Bone marrow (tissue), 2 donors: ENCODE results near the gene ANAPC5.
"Not testable (repeated sequence)": the region's sequence is repeated elsewhere in the genome, so short reads cannot be mapped to it uniquely, and the experiment has no call there.

Experiments used
- DNase-seq, 2 donors: peaks; one replicate each; lab custom pipeline; 2025; lab: John Stamatoyannopoulos, UW

ANAPC5 gene, protein sequence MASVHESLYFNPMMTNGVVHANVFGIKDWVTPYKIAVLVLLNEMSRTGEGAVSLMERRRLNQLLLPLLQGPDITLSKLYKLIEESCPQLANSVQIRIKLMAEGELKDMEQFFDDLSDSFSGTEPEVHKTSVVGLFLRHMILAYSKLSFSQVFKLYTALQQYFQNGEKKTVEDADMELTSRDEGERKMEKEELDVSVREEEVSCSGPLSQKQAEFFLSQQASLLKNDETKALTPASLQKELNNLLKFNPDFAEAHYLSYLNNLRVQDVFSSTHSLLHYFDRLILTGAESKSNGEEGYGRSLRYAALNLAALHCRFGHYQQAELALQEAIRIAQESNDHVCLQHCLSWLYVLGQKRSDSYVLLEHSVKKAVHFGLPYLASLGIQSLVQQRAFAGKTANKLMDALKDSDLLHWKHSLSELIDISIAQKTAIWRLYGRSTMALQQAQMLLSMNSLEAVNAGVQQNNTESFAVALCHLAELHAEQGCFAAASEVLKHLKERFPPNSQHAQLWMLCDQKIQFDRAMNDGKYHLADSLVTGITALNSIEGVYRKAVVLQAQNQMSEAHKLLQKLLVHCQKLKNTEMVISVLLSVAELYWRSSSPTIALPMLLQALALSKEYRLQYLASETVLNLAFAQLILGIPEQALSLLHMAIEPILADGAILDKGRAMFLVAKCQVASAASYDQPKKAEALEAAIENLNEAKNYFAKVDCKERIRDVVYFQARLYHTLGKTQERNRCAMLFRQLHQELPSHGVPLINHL

GRCh38 chr12:121351820-121352681 lies at the start of gene ANAPC5:
Gene ANAPC5 (minus strand): TSS chr12:121352411. CDS start chr12:121352340, 71 bp downstream.
- DNase-seq: peak; percentile 70 to 98

DNA sequence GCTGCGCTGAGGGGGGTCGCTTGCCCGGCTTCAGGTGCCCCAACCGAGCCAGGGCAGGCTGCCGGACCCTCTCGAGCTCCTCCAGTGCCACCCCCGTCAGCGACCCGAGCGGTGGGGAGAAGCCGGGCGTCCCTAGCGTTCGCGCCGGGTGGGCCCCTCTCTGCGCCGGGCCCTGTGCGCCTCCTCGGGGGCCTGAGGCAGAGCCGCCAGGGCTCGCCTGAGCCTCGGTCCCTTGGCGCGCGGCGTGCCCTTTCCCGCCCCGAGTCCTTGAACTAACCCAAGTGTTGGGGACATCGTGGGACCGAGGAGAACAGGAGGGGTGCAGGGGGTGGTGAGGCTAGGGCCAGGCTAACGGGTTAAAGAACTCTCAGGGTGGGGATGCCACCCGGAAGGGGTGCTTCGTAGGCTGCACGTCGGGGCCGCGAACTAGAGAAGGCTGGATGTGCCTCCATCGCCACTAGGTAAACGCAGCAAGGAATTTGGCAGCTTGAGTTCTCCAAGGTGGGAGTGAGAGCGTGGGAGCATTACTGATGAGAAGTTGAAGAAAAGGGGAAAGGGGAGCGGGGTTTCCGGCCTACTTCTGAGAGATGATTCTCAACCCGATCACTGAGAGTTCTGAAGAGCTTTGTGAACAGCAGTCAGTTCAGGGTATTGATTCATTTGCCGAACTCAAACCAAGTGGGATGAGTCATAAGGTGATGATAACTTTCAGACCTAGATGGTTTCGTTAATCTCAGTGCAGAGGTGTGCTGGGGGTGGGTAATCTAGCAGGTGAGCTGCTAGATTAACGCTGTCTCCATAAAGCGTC lies 48.3 kb upstream of the ANAPC5 start:
- peak in 1 of 2 donors; percentile 59 for DNase-seq

- DNase-seq: peak; percentile 89 to 98
Observed at GRCh38 chr12:121399391-121400331, 47.5 kb upstream of the ANAPC5 start, which contains the start of gene RNF34. Gene RNF34 (plus strand): TSS chr12:121400118. CDS start chr12:121400213, 95 bp downstream.

DNA sequence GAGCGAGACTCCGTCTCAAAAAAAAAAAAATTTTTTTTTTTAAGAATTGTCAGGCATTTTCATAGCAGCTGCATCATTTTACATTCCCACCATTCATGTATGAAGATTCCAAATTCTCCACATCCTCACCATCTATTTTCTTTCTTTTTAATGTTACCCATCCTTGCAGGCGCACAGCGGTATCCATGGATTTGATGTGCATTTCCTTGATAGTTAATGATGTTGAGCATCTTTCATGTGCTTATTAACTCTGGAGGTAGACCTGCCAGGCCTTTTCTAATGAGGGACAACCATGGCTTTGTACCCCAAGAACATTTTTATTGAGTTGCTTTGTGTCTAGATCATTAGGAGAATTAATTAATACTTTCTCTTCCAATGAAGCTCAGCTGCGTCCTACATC lies 46.1 kb upstream of the ANAPC5 start:
- no peak for DNase-seq

- no peak for DNase-seq
Observed at GRCh38 chr12:121397521-121397920, 45.3 kb upstream of the ANAPC5 start.

GRCh38 chr12:121392325-121392716 lies 40.1 kb upstream of the ANAPC5 start:
- no peak for DNase-seq

DNA sequence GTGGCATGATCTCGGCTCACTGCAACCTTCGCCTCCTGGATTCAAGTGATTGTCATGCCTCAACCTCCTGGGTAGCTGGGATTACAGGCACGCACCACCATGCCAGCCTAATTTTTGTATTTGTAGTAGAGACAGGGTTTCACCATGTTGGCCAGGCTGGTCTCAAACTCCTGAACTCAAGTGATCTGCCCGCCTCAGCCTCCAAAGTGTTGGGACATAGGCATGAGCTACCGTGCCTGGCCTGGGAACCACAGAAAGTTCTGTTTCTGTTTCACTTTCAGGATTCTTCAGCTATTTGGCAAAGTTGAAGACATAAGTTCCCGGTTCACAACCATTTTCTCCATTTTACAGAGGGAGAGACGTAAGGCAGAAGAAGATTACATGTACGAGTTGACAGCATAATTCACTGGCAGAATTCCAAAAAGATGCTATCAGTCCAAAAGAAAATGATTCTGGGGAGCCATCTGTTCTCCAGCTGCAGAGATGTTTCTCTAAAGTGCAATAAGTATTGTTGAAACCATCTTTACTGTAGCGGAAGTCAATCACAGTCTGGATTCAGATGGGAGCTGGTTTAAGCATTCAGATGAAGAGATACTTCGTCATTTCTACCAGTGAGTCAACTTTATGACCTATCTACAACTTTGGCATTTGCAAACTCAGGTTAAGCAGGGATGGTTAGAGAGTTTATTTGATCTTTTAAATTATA lies 39.6 kb upstream of the ANAPC5 start:
- DNase-seq: peak in 1 of 2 donors; percentile 76

GRCh38 chr12:121390856-121391255 lies 38.6 kb upstream of the ANAPC5 start:
- no peak for DNase-seq

- DNase-seq: peak in 1 of 2 donors; percentile 86
Observed at GRCh38 chr12:121388421-121388981, 36.3 kb upstream of the ANAPC5 start.

- not testable (repeated sequence) for DNase-seq
Observed at GRCh38 chr12:121384891-121385290, 32.7 kb upstream of the ANAPC5 start.

DNA sequence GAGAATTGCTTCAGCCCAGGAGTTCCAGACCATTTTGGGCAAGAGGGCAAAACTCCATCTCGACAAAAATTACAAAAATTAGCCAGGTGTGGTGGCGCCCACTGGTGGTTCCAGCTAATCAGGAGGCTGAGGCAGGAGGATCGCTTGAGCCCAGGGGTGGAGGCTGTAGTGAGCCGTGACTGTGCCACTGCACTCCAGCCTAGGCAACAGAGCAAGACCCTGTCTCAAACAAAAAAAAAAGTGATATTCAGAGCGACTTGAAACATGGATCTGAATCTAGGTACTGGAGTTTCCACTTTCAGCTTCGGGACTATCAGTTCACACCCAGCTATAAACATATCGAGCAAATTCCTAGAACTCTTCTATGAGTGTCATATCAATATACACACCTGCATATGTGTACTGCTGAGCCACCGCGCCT lies 31.4 kb upstream of the ANAPC5 start:
- no peak for DNase-seq

DNA sequence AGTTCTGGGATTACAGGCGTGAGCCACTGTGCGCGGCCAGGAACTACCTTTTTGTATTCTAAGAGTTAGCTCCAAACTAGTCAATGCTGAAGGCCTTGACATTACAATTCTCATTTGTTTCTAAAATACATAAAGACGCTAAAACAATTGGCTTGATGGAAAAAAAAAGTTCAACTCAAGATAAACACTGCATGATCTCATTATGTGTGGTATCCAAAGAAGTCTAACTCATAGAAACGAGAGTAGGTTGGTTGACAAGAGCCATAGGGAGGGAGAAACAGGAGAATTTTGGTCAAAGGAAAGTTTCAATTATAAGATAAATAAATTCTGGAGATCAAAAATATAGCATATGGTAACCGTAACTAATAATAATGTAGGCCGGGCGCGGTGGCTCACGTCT lies 27.7 kb upstream of the ANAPC5 start:
- DNase-seq: no peak

DNA sequence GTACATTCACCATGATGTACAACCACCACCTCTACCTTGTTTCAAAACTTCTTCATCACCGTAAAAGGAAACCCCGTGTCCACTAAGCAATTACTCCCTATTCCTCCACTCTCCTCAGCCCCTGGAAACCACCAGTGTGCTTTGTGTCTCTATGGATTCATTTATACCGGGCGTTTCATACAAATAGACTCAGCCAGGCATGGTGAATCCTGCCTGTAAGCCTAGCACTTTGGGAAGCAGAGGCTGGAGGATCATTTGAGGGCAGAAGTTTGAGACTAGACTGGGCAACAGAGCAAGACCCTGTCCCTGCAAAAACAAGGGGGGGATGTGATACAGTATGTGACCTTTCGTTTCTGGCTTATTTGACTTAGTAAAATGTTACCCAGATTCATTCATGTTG lies 26.5 kb upstream of the ANAPC5 start:
- no peak for DNase-seq

GRCh38 chr12:121376754-121377697 lies 24.8 kb upstream of the ANAPC5 start:
- no peak for DNase-seq

GRCh38 chr12:121374945-121375584 lies 22.9 kb upstream of the ANAPC5 start:
- not testable (repeated sequence) for DNase-seq

DNA sequence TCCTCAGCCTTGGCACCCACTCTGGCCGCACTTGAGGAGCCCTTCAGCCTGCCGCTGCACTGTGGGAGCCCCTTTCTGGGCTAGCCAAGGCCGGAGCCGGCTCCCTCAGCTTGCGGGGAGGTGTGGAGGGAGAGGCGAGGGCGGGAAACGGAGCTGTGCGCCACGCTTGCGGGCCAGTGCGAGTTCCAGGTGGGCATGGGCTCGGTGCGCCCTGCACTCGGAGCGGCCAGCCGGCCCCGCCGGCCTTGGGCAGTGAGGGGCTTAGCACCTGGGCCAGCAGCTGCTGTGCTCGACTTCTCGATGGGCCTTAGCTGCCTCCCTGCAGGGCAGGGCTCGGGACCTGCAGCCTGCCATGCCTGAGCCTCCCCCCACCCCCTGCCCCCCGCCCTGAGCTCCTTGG lies 22.1 kb upstream of the ANAPC5 start:
- DNase-seq: not testable (repeated sequence)

- no peak for DNase-seq
Observed at GRCh38 chr12:121373755-121374154, 21.5 kb upstream of the ANAPC5 start.
